Thymus (tissue), 11 donors: ENCODE data around the gene AAGAB. TPM values are rescaled to one million over a fixed set of nuclear protein-coding genes. Genes with fewer than 3 reads are reported as not detected.

ENCODE experiments used
- DNase-seq, 9 donors: peaks; one replicate each; pipeline ENCODE4 v3.0.0-alpha.2; 2013; ENCODE audit warnings: low spot score in 9 of 9, low read depth in 6 of 9, missing footprints in 1 of 9
- H3K27ac ChIP-seq, 2 donors: one replicate each; pipeline ENCODE4 v1.5.1; 2013; ENCODE audit warnings: control low read depth in 1 of 2, low read depth in 1 of 2, low read length in 1 of 2, mild to moderate bottlenecking in 1 of 2, moderate library complexity in 1 of 2
- H3K27me3 ChIP-seq, 2 donors: one replicate each; pipeline ENCODE4 v1.5.1; 2013; ENCODE audit warnings: low read length in 1 of 2; ENCODE audit not compliant: control insufficient read depth in 2 of 2, insufficient read depth in 1 of 2
- H3K36me3 ChIP-seq, 2 donors: one replicate each; pipeline ENCODE4 v1.5.1; 2013; ENCODE audit warnings: low read length in 1 of 2, mild to moderate bottlenecking in 1 of 2, moderate library complexity in 1 of 2; ENCODE audit not compliant: control insufficient read depth in 2 of 2, insufficient read depth in 2 of 2
- H3K4me1 ChIP-seq, 2 donors: one replicate each; pipeline ENCODE4 v1.5.1; 2013; ENCODE audit warnings: low read length in 2 of 2; ENCODE audit not compliant: control insufficient read depth in 2 of 2, insufficient read depth in 2 of 2
- H3K4me3 ChIP-seq, 2 donors: one replicate each; pipeline ENCODE4 v1.5.1; 2013; ENCODE audit warnings: low read length in 2 of 2, control low read depth in 1 of 2, mild to moderate bottlenecking in 1 of 2
- H3K9me3 ChIP-seq, 2 donors: one replicate each; pipeline ENCODE4 v1.5.1; 2013; ENCODE audit warnings: low read length in 1 of 2, mild to moderate bottlenecking in 1 of 2; ENCODE audit not compliant: control insufficient read depth in 2 of 2, insufficient read depth in 1 of 2
- WGBS: extraction: QIAGEN DNeasy Blood & Tissue Kit; methylation state at CpG from one replicate; pipeline ENCODE4 v1.1.7; 2013; 5-methylcytosine and 5-hydroxymethylcytosine counted together
- polyA plus RNA-seq: library from polyadenylated mRNA; stranded (reverse); fragments of 200-250 nt; gene quantifications from one replicate; pipeline ENCODE4 v1.2.3, GENCODE V29; 2013
- total RNA-seq: library from RNA; stranded (reverse); fragments of 120-200 nt; gene quantifications from one replicate; pipeline ENCODE4 v1.2.4, GENCODE V29; 2013
- donor health status: healthy.

Gene AAGAB
- total and polyA plus RNA-seq, 2 donors, result 23.2 to 45.7 TPM

GRCh38 chr15:67167091-67167490 is 87.4 kb downstream of the AAGAB start:
- peaks cover 6 to 8% of the 10 kb centered on the region in 2 donors for H3K36me3 ChIP-seq
- no peak for DNase-seq
- no peak overlapping the region for H3K27ac ChIP-seq
- no peak overlapping the region for H3K4me3 ChIP-seq
- no peaks in the 10 kb centered on the region for H3K9me3 ChIP-seq
- 97% methylated on average over 4 of the region's 4 CpGs for WGBS
- H3K4me1 ChIP-seq, result no peaks in the 10 kb centered on the region
- H3K27me3 ChIP-seq, result no peaks in the 10 kb centered on the region

- no peak overlapping the region for H3K4me3 ChIP-seq
- H3K27ac ChIP-seq, result no peak overlapping the region
- no peaks in the 10 kb centered on the region for H3K4me1 ChIP-seq
- peaks cover 6 to 8% of the 10 kb centered on the region in 2 donors for H3K36me3 ChIP-seq
- no peaks in the 10 kb centered on the region for H3K27me3 ChIP-seq
- H3K9me3 ChIP-seq, result no peaks in the 10 kb centered on the region
- DNase-seq, result no peak
- 92% methylated on average over 13 of the region's 13 CpGs for WGBS
Observed at GRCh38 chr15:67166280-67167009, 88.0 kb downstream of the AAGAB start.

- no peak overlapping the region for H3K4me3 ChIP-seq
- H3K4me1 ChIP-seq, result no peaks in the 10 kb centered on the region
- WGBS, result 94% methylated on average over 34 of the region's 34 CpGs
- no peak for DNase-seq
- no peak overlapping the region for H3K27ac ChIP-seq
- H3K9me3 ChIP-seq, result no peaks in the 10 kb centered on the region
- H3K36me3 ChIP-seq, result peaks cover 6 to 7% of the 10 kb centered on the region in 2 donors
- no peaks in the 10 kb centered on the region for H3K27me3 ChIP-seq
Observed at GRCh38 chr15:67165254-67166253, 88.9 kb downstream of the AAGAB start.

- Histone ChIP-seq H3K9me3 (no peaks in the 10 kb centered on the region), H3K4me3 (no peak overlapping the region), H3K36me3 (peaks cover 4 to 6% of the 10 kb centered on the region in 2 donors), H3K27me3 (no peaks in the 10 kb centered on the region), H3K4me1 (no peaks in the 10 kb centered on the region), H3K27ac (no peak overlapping the region)
- DNase-seq, result no peak
- WGBS, result 96% methylated on average over 17 of the region's 17 CpGs
Observed at GRCh38 chr15:67164811-67165253, 89.6 kb downstream of the AAGAB start.

DNA sequence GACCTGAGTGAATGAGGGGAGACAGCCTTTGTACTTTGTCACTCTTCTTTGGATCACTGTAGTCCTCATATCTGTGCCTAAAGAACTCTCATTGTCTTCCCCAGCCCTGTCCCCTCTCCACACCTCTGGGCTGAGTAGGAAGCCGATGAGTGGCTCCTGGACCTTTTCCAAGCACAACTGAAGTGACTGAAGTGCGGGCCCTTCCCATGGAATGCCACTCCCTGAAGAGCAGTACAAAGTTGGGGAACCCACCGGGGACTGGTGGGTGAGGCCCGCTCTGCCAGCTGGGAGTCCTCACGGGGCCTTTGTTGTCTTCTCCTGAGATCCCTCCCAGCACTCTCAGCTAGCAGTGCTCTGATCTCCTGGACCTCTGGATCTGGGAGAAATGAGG is 90.1 kb downstream of the AAGAB start:
- no peak for DNase-seq

GRCh38 chr15:67163180-67163579 is 91.3 kb downstream of the AAGAB start:
- Histone ChIP-seq H3K27me3 (no peaks in the 10 kb centered on the region), H3K4me3 (no peak overlapping the region), H3K36me3 (peaks cover 4 to 6% of the 10 kb centered on the region in 2 donors), H3K9me3 (no peaks in the 10 kb centered on the region), H3K4me1 (peaks cover 0 to 3% of the 10 kb centered on the region in 2 donors), H3K27ac (no peak overlapping the region)
- DNase-seq, result no peak
- WGBS, result 98% methylated on average over 6 of the region's 6 CpGs

More for the DNA sequence above, 90.1 kb downstream of the AAGAB start:
- H3K4me1 ChIP-seq, result no peaks in the 10 kb centered on the region
- no peak overlapping the region for H3K4me3 ChIP-seq
- H3K27me3 ChIP-seq, result no peaks in the 10 kb centered on the region
- no peaks in the 10 kb centered on the region for H3K9me3 ChIP-seq
- peaks cover 4 to 6% of the 10 kb centered on the region in 2 donors for H3K36me3 ChIP-seq
- H3K27ac ChIP-seq, result no peak overlapping the region
- 95% methylated on average over 5 of the region's 5 CpGs for WGBS

GRCh38 chr15:67161881-67162280 is 92.6 kb downstream of the AAGAB start:
- peaks cover 4 to 6% of the 10 kb centered on the region in 2 donors for H3K36me3 ChIP-seq
- DNase-seq, result no peak
- no peak overlapping the region for H3K27ac ChIP-seq
- no peak overlapping the region for H3K4me3 ChIP-seq
- peaks cover 0 to 11% of the 10 kb centered on the region in 2 donors for H3K4me1 ChIP-seq
- H3K9me3 ChIP-seq, result no peaks in the 10 kb centered on the region
- 97% methylated on average over 4 of the region's 4 CpGs for WGBS
- H3K27me3 ChIP-seq, result no peaks in the 10 kb centered on the region

- H3K27ac ChIP-seq, result no peak overlapping the region
Observed at GRCh38 chr15:67161412-67161811, 93.0 kb downstream of the AAGAB start.

GRCh38 chr15:67158367-67158766 is 96.1 kb downstream of the AAGAB start:
- Histone ChIP-seq H3K4me3 (no peak overlapping the region), H3K27ac (no peak overlapping the region), H3K9me3 (no peaks in the 10 kb centered on the region), H3K36me3 (peaks cover 0 to 3% of the 10 kb centered on the region in 2 donors), H3K4me1 (peaks cover 0 to 18% of the 10 kb centered on the region in 2 donors), H3K27me3 (no peaks in the 10 kb centered on the region)
- over 99% methylated on average over 7 of the region's 7 CpGs for WGBS
- DNase-seq, result no peak

More at GRCh38 chr15:67161412-67161811, 93.0 kb downstream of the AAGAB start:
- no peaks in the 10 kb centered on the region for H3K9me3 ChIP-seq
- H3K4me1 ChIP-seq, result peaks cover 0 to 11% of the 10 kb centered on the region in 2 donors
- no peak overlapping the region for H3K4me3 ChIP-seq
- H3K36me3 ChIP-seq, result peaks cover 4 to 6% of the 10 kb centered on the region in 2 donors
- no peak for DNase-seq
- no peaks in the 10 kb centered on the region for H3K27me3 ChIP-seq
- 93% methylated on average over 5 of the region's 5 CpGs for WGBS
